ENCODE results near the gene SLC6A6. TPM values are rescaled to one million over a fixed set of nuclear protein-coding genes. Genes with fewer than 3 reads are reported as not detected.

SLC6A6 gene
- total and polyA plus RNA-seq, 2 experiments from 2014 or later = 27.5 to 150 TPM

GRCh38 chr3:14512942-14513327, 110.5 kb downstream of the SLC6A6 start (continued):
- no peak for TF ChIP-seq REST (IDR thresholded peaks at IDR 0.05; ENCODE audit: unreplicated experiment)

GRCh38 chr3:14513566-14514322, 111.3 kb downstream of the SLC6A6 start:
- no peaks in the 10 kb centered on the region for H3K9me2 ChIP-seq (ENCODE audit: insufficient read depth)
- Mint-ChIP-seq H3K27ac (no peak overlapping the region), H3K4me3 (no peak overlapping the region), H3K36me3 (ENCODE audit: low read depth) (no peaks in the 10 kb centered on the region), H3K9me3 (no peaks in the 10 kb centered on the region), H3K4me1 (peaks cover 11% of the 10 kb centered on the region), H3K27me3 (ENCODE audit: insufficient read depth, low read depth, poor library complexity) (peaks cover 3% of the 10 kb centered on the region)
- H3K36me3 ChIP-seq (ENCODE audit: insufficient read depth) = no peaks in the 10 kb centered on the region
- DNase-seq (ENCODE audit: low spot score) = no peak
- H3K4me2 ChIP-seq = no peak overlapping the region
- no peaks in the 10 kb centered on the region for H3K27me3 ChIP-seq (ENCODE audit: insufficient read depth)
- peaks cover 4% of the 10 kb centered on the region; the same call in 1 of the 2 replicates for H3K4me1 ChIP-seq (ENCODE audit: insufficient read depth)
- no peaks in the 10 kb centered on the region for H3K79me2 ChIP-seq (replicated peaks; ENCODE audit: insufficient read depth)
- TF ChIP-seq EZH2phosphoT487 (IDR thresholded peaks at IDR 0.05; ENCODE audit: unreplicated experiment) = no peak
- no peak for TF ChIP-seq CREB1 (CRISPR knock-in tag; IDR thresholded peaks at IDR 0.05; ENCODE audit: low read depth)
- no peak for TF ChIP-seq JUNB (IDR thresholded peaks at IDR 0.05; ENCODE audit: unreplicated experiment)
- no peak for TF ChIP-seq STAT1 (IDR thresholded peaks at IDR 0.05; ENCODE audit: unreplicated experiment)
- no peak for TF ChIP-seq EZH2 (IDR thresholded peaks at IDR 0.05; ENCODE audit: low read depth, unreplicated experiment)
- TF ChIP-seq REST (IDR thresholded peaks at IDR 0.05; ENCODE audit: unreplicated experiment) = no peak
- ATAC-seq = no peak
- H2AFZ ChIP-seq = no peak overlapping the region
- no peaks in the 10 kb centered on the region for H4K20me1 ChIP-seq (replicated peaks; ENCODE audit: insufficient read depth)
- H3K4me3 ChIP-seq = no peak overlapping the region
- no peaks in the 10 kb centered on the region for H3F3A ChIP-seq (replicated peaks; ENCODE audit: low read depth)
- H3K27ac ChIP-seq (ENCODE audit: low read depth) = no peak overlapping the region

All from GM23338 (cell line).